ENCODE results near the gene SELENOO. TPM values are rescaled to one million over a fixed set of nuclear protein-coding genes. Genes with fewer than 3 reads are reported as not detected.
A peak's percentile ranks its signal among the peaks of the same experiment; 100 is the strongest.

SELENOO gene
- total and polyA plus RNA-seq, 2 donors from 2014 or later, result 19.7 to 42.8 TPM

DNA sequence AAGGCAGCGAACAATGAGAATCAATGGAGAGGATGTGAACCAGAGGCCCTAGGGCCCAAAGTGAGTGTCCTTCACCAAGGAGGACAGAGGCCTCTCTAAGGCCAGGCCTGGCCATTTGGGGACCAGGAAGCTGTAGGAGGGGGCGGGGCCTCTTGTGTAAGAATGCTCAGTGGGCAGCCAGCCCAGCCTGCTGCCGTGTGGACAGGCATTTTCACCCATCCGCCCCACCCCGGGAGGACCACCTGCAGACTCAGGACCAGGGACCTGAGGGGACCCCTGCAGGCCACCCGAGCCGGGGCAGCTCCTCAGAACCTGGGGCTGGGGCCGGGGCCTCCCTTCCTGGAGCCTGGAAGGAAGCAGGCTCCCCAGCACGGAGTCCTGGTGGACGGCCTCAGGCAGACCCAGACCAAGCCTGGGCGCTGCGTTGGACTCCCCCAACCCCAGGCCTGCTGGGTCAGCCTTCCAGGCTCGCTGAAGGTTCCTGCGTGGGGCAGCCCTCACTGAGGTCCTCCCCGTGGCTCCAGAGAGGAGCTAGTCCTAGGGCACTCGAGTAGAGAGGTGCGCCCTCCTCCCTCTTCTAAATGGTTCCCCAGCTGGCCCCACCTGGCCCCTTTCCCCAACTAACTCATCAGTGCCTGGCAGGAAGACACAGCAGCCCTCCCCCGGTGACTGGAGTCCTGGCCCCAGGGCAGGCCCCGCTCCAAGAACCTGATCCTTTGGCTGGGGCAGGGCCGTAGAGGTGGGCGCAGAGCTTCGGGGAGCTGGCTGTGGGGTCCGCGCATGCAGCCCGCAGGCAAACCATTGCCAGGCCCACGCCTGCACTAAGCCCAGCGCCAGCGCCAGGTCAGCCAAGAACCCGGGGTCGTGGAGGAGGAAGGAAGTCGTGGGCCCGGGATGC is 16.6 kb upstream of the SELENOO start:
- H3K36me3 ChIP-seq (ENCODE audit: control insufficient read depth in 2 of 3, insufficient read depth in 3 of 3, low read length in 3 of 3), result no peaks in the 10 kb centered on the region
- peak overlapping the region in 1 of 3 donors; percentile 12 for H3K9ac ChIP-seq (ENCODE audit: low read length in 3 of 3)
- H3K4me1 ChIP-seq (ENCODE audit: control insufficient read depth in 2 of 3, insufficient read depth in 2 of 3, low read depth in 1 of 3, low read length in 3 of 3), result peaks cover 0 to 34% (median 8%) of the 10 kb centered on the region in 3 donors
- TF ChIP-seq, protein P1, sequence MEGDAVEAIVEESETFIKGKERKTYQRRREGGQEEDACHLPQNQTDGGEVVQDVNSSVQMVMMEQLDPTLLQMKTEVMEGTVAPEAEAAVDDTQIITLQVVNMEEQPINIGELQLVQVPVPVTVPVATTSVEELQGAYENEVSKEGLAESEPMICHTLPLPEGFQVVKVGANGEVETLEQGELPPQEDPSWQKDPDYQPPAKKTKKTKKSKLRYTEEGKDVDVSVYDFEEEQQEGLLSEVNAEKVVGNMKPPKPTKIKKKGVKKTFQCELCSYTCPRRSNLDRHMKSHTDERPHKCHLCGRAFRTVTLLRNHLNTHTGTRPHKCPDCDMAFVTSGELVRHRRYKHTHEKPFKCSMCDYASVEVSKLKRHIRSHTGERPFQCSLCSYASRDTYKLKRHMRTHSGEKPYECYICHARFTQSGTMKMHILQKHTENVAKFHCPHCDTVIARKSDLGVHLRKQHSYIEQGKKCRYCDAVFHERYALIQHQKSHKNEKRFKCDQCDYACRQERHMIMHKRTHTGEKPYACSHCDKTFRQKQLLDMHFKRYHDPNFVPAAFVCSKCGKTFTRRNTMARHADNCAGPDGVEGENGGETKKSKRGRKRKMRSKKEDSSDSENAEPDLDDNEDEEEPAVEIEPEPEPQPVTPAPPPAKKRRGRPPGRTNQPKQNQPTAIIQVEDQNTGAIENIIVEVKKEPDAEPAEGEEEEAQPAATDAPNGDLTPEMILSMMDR (IDR thresholded peaks at IDR 0.05; ENCODE audit: borderline replicate concordance, extremely low read depth, insufficient read depth), result no peak
- H3K27ac ChIP-seq (ENCODE audit: low read depth in 2 of 2, low read length in 2 of 2), result peak overlapping the region; percentile 69 to 71
- FAIRE-seq, result no peak
- no peaks in the 10 kb centered on the region for H3K9me3 ChIP-seq (ENCODE audit: control insufficient read depth in 2 of 3, insufficient read depth in 1 of 3, low read length in 3 of 3)
- peak in 2 of 5 donors; percentile 71 to 93 for DNase-seq
- intact Hi-C loops (cut with DNase I), result no loop called here
- H3K27me3 ChIP-seq (ENCODE audit: control insufficient read depth, insufficient read depth, low read length), result no peaks in the 10 kb centered on the region
- H3K4me3 ChIP-seq (ENCODE audit: low read length in 3 of 3), result no peak overlapping the region

DNA sequence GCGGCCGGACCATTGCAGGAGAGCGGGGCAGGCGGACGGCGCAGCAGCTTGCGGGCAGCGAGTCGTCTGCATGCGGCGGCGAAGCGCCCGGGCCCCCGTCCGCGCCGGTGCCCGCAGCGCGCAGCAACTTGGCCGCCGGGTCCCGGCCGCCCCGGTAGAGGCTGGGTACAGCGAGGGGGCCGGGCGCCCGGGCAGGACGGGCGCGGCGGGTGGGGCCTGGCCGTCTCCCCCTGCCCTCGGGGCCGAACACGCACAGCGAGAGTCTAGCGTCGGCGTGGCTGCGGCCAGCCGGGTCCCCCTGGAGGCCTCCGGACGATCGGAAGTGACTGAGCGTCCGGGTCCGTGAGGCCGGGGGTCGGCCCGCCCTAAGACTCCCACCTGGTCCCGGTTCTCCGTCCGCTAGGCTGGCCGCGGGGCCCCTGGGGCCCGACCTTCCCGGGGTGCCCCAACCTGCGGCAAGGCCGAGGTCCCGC is 15.9 kb upstream of the SELENOO start:
- intact Hi-C loops (cut with DNase I), result no loop called here
- TF ChIP-seq, protein P1 (IDR thresholded peaks at IDR 0.05; ENCODE audit: borderline replicate concordance, extremely low read depth, insufficient read depth), result no peak
- DNase-seq, result peak in 1 of 5 donors; percentile 81
- Histone ChIP-seq H3K9me3 (ENCODE audit: control insufficient read depth in 2 of 3, insufficient read depth in 1 of 3, low read length in 3 of 3) (no peaks in the 10 kb centered on the region), H3K4me3 (ENCODE audit: low read length in 3 of 3) (peak overlapping the region in 2 of 3 donors; percentile 58 to 71), H3K9ac (ENCODE audit: low read length in 3 of 3) (peak overlapping the region in 1 of 3 donors; percentile 87), H3K36me3 (ENCODE audit: control insufficient read depth in 2 of 3, insufficient read depth in 3 of 3, low read length in 3 of 3) (no peaks in the 10 kb centered on the region), H3K4me1 (ENCODE audit: control insufficient read depth in 2 of 3, insufficient read depth in 2 of 3, low read depth in 1 of 3, low read length in 3 of 3) (peaks cover 0 to 35% (median 10%) of the 10 kb centered on the region in 3 donors), H3K27ac (ENCODE audit: low read depth in 2 of 2, low read length in 2 of 2) (peak overlapping the region in 1 of 2 donors; percentile 69), H3K27me3 (ENCODE audit: control insufficient read depth, insufficient read depth, low read length) (no peaks in the 10 kb centered on the region)
- FAIRE-seq, result no peak

DNA sequence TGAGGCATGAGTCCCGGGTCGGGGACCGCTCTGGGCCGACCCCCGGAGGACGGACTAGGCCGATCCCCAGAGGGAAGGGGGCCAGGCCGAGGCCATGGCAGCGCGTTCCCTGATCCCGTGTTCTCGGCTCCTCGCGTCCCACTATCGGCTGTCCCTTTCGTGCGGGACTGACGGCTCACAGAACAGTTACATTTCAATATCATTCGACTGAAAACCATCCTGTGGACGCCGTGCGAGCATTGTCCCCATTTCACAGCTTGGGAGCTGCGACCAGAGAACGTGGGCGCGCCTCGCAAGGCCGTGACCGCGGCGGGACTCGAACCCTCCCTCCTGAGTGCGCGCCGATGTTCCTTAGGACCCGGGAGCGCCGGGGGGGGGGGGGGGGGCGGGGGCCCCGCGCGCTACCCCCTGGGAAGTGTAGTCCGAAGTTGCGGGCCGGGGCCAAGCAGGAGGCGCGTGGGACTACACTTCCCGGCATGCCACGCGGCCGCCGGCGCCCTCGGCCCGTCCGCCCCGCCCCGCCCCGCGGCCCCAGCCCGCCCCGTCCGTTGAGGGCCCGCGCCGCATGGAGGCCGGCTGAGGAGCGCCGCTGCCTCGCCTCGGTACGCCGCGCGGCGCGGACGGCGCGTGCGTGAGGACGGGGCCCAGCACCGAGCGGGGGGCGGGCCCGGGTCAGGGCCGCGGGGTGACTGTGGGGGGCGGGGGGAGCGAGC is 15.3 kb upstream of the SELENOO start, which contains the start of gene TRABD:
TSS of gene TRABD (plus strand) at position 539 of the 713 bp plus-strand sequence. CDS start 7,148 bp downstream, outside the sequence.
- FAIRE-seq (no peak), DNase-seq (peak; percentile 92 to 97 (median 95))
- TF ChIP-seq, protein P1 (IDR thresholded peaks at IDR 0.05; ENCODE audit: borderline replicate concordance, extremely low read depth, insufficient read depth), result no peak
- no peaks in the 10 kb centered on the region for H3K9me3 ChIP-seq (ENCODE audit: control insufficient read depth in 2 of 3, insufficient read depth in 1 of 3, low read length in 3 of 3)
- peak within 1 kb of the TSS; percentile 58 to 71 (median 58) for H3K4me3 ChIP-seq (ENCODE audit: low read length in 3 of 3)
- H3K27ac ChIP-seq (ENCODE audit: low read depth in 2 of 2, low read length in 2 of 2), result no peak within 1 kb of the TSS
- no peaks in the 10 kb centered on the region for H3K36me3 ChIP-seq (ENCODE audit: control insufficient read depth in 2 of 3, insufficient read depth in 3 of 3, low read length in 3 of 3)
- intact Hi-C loops (cut with DNase I), result no loop called here
- H3K27me3 ChIP-seq (ENCODE audit: control insufficient read depth, insufficient read depth, low read length), result no peaks in the 10 kb centered on the region
- peak within 1 kb of the TSS in 2 of 3 donors; percentile 40 to 87 for H3K9ac ChIP-seq (ENCODE audit: low read length in 3 of 3)
- peaks cover 0 to 39% (median 10%) of the 10 kb centered on the region in 3 donors for H3K4me1 ChIP-seq (ENCODE audit: control insufficient read depth in 2 of 3, insufficient read depth in 2 of 3, low read depth in 1 of 3, low read length in 3 of 3)
